GOT3 (cell line): Measurements from ENCODE around the gene CIAO3.

ENCODE experiments used
- DNase-seq: peaks from one replicate; lab custom pipeline; 2025; ENCODE audit warnings: mixed read lengths; lab: John Stamatoyannopoulos, UW

The CIAO3 gene

DNA sequence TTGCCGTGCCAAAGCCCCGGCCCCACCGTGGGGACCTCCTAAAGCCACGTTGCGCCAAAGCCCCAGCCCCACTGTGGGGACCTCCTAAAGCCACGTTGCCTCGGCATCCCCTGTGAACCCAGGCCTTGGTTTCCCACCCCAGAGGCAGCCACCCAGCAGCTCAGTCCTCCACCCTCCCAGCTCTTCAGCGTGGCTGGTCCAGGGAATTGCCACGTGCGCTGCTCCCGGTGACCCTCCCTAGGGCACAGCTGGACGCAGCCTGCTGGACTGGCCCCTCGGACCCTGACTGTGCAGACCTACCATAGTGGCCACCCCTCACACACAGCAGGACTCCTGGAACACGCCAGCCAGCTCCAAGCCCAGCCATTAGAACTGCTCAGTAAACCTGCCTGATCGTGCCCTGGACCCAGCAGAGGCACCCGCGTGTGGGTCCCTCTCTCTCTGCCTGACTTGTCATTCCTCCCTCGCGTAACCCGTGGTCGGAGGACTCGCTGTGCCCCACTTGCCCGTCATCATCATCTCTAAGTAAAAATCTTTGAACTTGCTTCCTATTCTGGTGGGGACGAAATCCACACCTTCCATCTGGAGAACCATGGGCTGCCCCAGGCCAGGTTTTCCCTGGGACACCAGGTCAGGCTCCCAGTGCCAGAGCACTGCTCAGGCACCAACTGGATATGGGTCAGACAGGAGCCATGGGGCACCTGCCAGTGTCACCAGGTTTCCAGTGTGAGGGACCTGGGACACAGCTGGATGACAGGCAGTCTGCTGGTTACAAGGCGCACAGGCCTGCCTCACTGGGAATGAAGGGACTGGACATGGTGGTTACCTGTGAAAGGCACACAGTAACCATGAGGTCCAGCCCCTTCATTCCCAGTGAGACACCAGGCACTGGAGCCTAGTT is 5.6 kb downstream of the CIAO3 start:
- no peak for DNase-seq

DNA sequence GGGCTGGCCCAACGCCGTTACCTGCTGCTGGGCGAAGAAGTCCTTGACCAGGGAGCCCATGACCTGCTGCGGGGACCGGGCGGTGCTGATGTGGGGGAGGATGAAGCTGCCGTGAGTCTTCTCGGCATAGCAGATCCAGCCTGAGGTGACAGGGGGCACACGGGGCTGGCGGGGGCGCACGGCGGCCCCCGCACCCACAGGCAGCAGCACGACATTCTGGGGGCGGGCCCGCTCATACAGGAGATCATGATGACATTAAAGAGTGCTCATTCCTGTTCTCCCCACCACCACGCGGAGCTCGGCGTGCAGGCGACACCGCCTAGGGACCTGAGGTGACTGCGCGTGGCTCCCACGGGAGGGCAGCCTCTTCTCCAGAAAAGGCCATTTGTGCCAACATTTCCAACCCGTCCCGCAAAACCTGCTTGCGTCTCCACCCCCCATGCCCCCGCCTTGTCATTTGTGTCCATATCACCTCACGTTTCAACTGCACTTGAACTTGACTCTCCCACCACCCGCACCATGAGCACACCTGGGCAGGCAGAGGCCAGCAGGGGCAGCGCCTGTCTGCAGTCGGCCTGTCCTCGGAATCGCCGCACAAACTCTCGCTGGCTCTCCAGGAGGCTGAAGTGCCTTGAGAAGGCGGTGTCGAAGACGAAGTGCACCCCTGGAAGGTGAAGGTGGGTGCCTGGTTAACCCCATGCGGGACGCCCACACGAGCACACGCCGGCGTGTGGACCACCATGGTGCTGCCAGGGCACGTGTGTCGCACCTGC is 6.4 kb downstream of the CIAO3 start:
- DNase-seq = no peak

DNA sequence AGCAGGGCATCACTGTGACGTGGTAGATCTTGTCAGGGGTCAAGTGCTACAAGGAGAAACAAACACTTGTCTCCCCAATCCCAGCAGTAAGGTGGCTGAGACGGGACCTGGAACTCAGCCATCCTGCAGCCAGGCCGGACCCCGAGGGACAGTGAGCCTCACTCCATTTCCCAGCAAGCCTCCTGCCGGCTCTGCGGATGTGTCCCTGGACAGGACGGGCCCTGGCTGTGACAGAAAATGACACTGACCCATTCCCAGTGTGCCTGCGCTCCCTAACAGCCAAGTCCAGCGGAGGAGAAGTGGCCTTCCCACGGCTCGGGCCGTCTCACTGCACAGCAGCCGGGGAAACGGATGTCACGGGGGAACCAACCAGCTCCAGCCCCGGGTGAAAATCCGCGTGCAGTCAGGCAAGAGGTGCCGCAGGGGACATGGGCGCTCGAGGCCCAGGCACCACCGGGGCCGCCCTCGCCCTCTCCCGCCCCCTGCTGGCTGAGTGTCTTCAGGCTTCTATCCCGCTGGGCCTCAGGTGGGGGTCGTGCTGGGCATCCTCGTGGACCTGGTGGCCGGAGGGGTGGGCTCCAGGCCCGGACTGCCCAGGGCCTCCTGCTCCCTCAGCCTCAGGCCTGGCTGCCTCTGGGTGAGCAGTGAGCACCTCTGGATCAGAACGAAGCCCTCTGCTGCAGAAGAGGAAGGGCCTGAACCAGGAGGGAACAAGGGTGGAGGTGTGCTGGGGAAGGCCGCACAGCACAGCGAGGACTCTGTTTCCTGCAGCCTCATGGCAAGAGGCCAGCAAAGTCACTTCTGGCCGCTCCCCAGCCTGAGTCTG is 7.2 kb downstream of the CIAO3 start:
- DNase-seq = no peak

DNA sequence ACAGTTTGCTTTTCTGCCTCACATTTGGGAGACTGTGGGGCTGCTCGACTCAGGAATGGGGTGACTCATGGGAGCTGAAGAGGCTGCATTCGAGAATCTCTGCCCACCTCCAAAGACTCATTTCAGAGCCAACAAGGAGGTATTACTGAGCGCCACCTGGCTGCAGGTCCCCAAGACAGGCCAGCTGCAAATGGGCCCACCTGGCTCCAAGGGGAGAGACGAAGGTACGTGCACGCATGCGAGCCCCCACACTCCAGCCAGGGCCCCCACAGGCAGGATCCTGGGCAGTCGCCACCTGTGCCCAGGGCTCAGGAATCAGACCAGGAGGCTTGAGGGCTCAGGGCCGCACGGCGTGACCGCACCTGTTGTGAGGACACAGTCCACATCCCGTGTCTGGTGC is 7.9 kb downstream of the CIAO3 start:
- DNase-seq = no peak

DNA sequence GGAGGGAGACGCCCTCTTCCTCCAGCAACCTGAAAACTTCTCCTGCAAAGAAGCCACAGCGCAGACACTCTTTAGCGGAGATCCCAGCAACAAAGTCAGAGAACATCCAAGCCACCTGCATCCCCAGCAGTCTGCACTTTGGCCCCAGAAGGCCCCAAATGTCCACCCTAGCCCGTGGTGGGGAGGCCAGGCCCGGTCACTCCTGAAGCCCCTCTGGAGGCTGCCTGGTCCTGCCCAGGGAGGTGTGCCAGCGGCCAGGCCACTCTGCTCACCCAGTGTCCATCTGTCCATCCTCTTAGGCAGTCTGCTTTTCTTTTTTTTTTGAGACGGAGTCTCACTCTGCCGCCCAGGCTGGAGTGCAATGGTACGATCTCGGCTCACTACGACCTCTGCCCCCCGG is 8.5 kb downstream of the CIAO3 start:
- DNase-seq = no peak

DNA sequence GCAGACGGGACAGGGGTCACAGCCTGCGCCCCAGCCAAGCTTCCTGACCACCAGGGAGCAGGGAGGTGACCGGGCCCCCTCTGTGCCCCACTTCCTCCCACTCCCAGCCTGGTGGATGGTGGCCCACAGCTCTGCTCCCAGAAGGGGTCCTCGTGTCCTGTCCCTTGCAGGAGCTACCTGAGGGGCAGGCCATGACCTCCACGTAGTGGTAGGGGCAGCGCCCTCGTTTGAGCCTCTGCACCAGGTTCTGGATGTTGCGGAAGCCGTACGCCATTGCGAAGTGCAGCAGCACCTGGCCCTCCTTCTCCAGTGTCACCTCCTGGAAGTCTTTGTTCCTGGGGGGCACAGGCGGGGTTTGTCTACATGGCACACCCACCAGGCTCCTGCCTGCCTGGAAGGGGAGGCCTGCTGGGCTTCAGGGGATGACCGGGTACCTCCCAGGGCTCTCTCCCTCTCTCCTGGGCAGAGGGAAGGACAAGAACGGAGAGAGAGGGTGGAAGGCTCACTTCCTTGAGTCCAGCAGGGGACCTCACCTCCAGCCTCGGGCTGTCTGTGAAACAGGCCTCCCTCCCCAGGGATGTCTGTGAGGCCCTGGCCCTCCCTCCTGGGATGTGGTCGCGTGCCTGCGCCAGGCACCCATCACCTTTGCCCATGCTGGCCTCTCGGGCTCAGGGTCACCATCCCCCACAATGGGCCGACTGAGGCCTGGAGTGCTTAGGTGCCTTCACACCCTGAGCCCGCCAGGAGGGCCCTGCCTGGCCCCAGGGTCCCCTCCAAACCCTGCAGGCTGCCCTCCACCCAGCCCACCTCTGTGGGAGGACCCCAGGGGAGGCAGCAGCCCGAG is 9.9 kb downstream of the CIAO3 start:
- no peak for DNase-seq

DNA sequence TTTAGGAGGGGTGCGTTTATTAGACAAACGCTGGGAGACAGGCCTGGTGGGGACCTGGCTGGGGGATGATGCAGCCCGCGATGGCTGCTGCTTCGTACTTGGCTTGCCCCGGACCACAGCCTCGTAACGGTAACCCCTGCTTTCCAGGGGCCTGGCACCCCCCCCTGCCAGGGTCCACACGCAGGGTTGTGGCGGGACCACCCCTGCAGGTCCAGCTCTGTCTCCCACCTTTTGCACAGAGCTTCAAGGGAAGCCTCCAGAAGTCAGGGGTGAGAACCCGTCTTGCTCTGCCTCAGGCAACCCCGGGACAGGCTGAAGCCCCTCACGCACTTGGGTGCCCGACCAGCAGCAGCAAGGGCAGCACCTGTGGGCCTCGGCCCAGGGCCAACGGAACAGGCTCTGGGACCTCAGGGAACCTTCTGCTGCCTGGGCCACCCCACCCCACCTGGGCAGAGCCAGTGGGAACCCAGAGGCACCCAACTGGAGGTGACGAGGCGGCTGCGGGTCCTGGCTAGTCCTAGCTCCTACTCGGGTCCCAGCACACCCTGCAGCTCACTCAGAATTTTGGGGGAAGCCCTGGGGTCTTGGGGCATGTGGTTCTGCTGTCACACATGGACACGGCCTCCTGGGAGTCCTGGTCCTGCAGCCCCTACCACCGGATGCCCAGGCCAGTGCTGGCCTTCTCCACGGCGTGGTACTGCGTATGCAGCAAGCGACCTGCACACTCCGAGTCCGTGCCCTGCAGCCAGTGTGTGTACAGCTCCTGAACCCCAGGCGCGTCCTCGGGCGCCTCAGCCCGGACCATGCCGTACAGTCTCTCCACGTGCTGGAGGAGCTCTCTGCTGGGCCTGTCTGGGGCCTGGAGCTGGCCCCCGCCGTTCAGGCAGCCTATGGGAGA is 10.8 kb downstream of the CIAO3 start:
- no peak for DNase-seq

DNA sequence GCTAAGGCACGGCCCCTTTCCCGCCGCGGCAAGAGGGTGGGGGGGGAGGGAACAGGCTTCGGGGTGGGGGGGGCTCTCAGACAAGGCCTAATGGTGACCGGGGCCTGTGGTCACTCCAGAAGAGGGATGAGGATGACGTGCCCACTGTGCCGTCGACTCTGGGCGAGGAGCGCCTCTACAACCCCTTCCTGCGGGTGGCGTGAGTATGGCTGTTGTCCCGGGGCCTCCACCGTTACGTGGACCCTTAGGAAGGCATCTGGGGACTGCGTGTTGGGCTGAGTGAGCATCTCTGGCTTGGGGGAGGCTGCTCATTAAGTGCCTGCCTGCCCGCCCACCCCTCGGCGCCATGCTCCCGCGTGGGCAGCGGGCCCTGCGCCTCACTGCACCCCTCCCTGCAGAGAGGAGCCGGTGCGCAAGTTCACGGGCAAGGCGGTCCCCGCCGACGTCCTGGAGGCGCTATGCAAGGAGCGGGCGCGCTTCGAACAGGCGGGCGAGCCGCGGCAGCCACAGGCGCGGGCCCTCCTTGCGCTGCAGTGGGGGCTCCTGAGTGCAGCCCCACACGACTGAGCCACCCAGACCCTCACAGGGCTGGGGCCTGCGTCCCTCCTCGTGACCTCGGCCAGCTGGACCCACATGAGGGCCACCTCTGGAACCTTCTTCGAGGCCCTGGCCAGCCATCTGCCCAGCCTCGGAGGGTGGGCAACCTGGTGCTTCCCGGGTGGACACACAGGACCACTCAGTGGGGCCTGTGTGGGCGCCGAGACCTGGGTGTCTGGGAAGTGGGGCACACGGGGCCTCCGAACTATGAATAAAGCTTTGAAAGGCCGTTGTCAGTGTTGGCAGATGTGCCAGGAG is 11.7 kb downstream of the CIAO3 start:
- DNase-seq = no peak

DNA sequence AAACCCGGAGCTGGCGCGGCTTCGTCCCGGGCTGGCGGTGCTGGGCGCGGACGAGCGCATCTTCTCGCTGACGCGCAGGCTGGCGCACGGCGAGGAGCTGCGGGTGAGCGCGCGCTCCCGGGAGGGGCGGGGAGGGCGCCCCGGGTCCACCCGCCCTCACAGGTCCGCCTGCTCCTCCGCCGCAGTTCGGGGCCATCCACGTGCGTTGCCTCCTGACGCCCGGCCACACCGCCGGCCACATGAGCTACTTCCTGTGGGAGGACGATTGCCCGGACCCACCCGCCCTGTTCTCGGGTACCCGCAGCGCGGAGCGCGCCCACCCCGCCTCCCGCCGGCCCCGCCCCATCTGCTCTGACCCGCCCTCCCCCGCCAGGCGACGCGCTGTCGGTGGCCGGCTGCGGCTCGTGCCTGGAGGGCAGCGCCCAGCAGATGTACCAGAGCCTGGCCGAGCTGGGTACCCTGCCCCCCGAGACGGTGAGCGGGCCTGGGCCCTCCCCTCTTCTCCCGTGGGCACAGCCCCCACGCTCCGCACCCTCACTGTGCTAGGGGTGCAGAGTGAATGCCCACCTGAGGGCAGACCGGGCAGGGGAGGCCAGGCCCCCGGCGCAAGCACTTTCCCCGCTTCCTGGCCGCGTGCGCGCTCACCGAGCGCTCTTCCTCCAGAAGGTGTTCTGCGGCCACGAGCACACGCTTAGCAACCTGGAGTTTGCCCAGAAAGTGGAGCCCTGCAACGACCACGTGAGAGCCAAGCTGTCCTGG is 12.5 kb downstream of the CIAO3 start:
- no peak for DNase-seq

DNA sequence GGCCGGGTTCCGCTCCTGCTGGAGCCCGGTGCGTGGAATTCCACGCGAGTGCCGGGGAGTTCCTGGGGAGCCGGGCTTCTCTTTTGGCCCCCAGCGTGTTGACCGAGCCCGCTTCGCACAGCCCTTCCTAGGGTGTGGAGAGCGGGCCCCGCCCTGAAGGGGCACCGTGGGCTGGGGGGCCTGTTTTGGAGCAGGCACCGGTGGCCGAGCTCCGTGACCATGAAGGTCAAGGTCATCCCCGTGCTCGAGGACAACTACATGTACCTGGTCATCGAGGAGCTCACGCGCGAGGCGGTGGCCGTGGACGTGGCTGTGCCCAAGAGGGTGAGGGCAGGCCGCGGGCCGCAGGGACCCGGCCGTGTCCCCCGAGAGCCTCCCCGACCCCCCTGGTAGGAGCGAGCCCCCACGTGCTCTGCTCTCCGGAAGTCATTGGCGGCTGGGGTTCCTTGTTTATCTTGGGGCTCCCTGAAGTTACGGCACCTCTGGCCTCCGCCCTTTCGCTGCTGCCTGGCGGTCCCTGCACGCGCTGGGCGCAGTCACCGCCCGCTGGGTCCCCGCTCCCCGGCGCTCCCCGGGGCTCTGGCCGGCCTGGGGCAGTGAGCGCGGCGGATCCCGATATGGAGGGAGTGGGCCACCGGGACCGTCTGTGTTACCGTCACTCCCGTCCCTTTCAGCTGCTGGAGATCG is 13.4 kb downstream of the CIAO3 start:
- no peak for DNase-seq

DNA sequence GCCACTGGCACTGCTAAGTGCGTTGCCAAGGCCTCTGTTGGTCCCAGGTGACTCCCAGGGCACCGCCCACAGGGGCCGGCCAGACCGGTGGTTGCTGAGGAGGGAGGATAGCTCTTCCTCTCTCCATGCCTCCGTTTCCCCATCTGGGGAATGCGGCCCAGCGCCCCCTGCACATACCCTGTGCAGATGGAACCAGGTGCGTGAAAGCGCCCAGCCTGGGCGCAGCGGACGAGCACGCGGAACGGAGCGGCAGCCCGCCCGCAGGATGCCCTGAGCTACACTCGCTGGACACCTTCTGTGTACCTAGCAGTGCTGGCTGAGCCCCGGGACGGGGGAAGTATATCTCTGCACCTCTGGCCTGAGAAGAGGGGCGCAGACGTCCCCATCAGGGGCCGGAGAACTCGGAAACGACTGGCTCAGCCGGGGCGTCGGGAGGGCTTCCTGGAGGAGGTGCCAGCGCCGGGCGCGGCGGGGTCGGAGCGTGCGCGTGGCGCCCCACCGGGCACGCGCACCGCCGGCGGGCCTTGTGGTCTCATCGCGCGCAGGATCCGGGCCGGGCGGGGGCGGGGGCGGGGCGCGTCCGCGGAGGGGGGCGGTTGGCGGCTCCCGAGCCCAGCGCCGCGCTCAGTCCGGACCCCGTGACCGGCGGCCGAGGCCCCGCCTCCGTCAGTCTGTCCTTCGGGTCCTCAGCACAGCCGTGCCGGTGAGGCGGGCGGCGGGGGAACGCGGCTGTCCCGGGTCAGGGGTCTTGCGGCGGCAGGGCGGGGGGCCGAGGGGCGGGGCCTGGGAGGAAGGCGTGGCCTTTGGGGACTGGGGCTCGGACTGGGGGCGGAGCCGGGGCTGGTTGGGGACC is 14.1 kb downstream of the CIAO3 start, which contains the start of the genes CCDC78 and HAGHL:
Gene CCDC78, minus strand, starts transcription at position 6 of the 853 bp plus-strand sequence. CDS start 76 bp downstream, outside the sequence.
Gene HAGHL, plus strand, starts transcription at position 669 of the 853 bp plus-strand sequence. CDS start 404 bp downstream, outside the sequence.
- no peak for DNase-seq

DNA sequence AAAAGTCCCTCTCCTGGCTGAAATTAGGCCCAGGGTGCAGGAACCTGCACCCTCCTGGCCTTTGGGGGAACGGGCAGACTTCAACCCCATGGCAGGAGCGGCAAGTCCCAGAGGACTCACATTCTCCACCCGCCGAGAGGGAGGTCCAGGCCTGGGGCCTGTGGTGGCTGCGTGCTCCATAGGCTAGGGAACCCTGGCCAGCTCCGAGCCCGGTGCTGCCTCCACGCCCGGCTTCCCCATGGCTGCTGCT is 14.7 kb downstream of the CIAO3 start:
- no peak for DNase-seq

DNA sequence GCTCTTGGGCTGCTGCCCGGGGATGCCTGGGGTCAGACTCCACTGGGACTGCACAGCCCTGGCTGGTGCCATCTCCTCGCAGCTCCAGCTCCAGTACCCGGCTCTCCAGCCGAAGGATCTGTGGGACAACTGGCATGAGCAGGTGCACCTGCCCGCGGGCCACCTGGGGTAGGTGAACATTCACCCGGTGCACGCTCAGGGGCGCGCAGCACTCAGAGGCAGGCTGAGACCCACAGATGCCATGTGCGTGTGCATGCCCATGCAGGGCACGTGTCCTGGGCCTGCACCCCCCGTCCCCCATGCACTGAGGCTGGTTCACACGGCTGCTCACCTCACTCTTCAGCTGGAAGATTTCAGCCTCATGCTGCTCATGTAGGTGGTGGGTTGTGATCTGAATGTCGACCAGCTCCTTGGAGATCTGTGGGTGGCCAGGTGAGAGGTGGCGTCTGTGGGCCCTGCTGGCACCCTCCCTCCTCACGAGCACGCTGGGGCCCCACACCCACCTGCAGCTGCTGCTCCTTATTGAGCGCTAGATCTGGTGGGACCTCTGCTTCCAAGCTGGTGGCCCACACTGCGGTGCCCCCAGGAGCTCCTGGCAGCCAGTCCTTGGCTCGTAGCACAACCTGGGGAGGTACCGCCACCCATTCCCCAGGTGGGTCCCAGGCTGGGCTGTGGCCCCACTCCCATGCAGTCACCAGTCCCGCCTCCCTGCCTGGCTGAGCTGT is 15.2 kb downstream of the CIAO3 start:
- no peak for DNase-seq

DNA sequence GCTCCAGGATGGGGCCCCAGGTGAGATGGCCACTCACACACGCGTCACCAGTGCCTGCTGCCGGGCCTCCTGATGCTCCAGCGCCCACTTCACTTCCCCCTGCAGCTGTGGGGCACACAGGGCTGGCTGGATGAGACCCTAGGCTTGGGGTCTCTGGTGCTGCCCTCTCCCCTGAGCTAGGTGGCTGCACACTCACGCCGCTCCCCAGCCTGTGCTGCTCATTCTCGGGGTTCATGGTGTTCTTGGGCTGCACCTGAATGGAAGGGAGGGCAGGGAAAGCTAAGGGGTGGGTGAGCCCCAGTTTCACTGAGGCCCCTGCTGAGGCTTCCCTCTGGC is 15.8 kb downstream of the CIAO3 start:
- no peak for DNase-seq

DNA sequence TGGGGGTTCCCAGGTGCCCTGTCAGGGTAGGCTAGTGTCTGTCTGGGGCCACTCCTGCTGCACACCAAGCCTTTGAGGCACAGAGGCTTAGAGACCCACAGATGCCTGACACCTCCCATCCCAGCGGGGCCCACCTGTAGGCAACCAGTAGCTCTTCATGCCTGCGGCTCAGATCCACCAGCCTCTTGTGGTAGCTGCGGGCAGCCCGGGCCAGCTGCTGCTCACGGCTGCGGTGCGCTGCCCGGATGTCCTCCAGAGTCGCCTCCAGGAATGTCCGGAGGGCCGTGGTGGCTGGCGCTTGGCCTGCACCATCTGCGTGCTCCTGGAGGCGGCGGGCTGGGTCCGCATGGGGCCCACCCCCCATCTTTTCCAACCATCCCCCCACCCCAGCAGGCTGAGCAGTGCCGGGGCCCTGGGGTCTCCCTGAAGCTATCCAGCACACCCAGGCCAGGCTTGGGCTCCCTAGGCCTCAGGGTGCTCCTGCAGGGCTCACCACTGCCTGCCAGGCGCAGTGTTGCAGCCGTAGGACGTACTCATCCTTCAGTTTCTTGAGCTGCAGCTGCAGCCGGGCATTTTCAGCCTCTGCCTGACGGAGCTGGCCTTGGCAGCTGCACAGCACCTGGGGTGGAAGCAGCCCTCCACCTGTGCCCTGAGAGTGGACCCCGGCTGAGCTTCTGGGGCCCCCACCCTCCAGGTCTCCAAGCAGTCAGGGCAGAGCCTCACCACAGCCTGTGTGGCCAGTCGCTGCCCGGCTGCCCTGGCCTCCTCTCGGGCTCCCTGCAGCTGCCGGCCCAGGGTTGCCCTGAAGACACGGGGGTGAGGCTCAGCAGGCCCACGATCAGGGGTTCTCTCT is 16.4 kb downstream of the CIAO3 start:
- no peak for DNase-seq

DNA sequence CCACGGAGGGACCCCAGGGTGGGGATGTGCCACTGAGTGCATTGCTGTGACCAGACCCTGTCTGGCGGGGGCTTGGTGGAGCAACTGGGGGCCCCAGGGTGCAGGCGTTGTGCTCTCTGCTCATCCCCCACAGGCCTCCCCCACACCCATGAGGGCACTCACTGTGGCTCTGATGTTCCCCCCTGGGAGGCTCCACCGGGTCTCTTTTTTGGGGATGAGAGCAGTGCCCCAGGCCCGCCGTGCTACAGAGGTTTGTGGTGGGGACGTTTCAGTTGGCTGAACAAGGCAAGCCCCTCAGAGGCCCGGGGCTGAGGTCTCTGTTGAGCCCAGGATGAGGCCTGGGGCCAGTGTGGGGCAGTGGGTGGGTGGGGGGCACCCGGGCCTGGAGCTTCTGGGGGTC is 17.1 kb downstream of the CIAO3 start:
- no peak for DNase-seq
